Fibroblast of lung (primary cell): ENCODE results near the gene RRP12. TPM values are rescaled to one million over a fixed set of nuclear protein-coding genes. Genes with fewer than 3 reads are reported as not detected.
A peak's percentile ranks its signal among the peaks of the same experiment; 100 is the strongest.

ENCODE experiments used
- DNase-seq, 2 donors: peaks; one replicate each; pipeline versions ENCODE4 v3.0.0 to v3.0.0-alpha.2; 2010; ENCODE audit warnings: low read depth in 2 of 2
- H2AFZ ChIP-seq: 2 replicates; pipeline ENCODE4 v1.5.1; 2012; ENCODE audit warnings: low read length, control low read depth, inconsistent platforms
- H3K27ac ChIP-seq: 2 replicates; pipeline ENCODE4 v1.5.1; 2011; ENCODE audit warnings: low read length, control low read depth; ENCODE audit not compliant: insufficient read depth
- H3K27me3 ChIP-seq: 2 replicates; pipeline ENCODE4 v1.5.1; 2011; ENCODE audit warnings: mild to moderate bottlenecking, low read length; ENCODE audit not compliant: control insufficient read depth, insufficient read depth
- H3K36me3 ChIP-seq: 2 replicates; pipeline ENCODE4 v1.5.1; 2011; ENCODE audit warnings: low read length; ENCODE audit not compliant: control insufficient read depth, insufficient read depth
- H3K4me1 ChIP-seq: 2 replicates; pipeline ENCODE4 v1.5.1; 2011; ENCODE audit warnings: low read length; ENCODE audit not compliant: control insufficient read depth, insufficient read depth; ENCODE audit errors: extremely low read depth
- H3K4me2 ChIP-seq: 2 replicates; pipeline ENCODE4 v1.5.1; 2011; ENCODE audit warnings: low read length, control low read depth; ENCODE audit not compliant: insufficient read depth; ENCODE audit errors: extremely low read depth
- H3K4me3 ChIP-seq, 4 experiments: fragments of 200-600 bp in 1 of 4; sonication (generic) in 1 of 4; replicated peaks in 1 of 4; 2 replicates each; pipeline ENCODE4 v1.5.1; 2011 to 2016; ENCODE audit warnings: low read length in 4 of 4, low read depth in 3 of 4, mild to moderate bottlenecking in 3 of 4, control low read depth in 2 of 4, inconsistent platforms in 1 of 4, mixed read lengths in 1 of 4; ENCODE audit not compliant: insufficient read depth in 1 of 4; ENCODE audit errors: control extremely low read depth in 1 of 4
- H3K79me2 ChIP-seq: 2 replicates; pipeline ENCODE4 v1.5.1; 2012; ENCODE audit warnings: mild to moderate bottlenecking, low read length, inconsistent platforms; ENCODE audit not compliant: control insufficient read depth, insufficient read depth
- H3K9ac ChIP-seq: 2 replicates; pipeline ENCODE4 v1.5.1; 2011; ENCODE audit warnings: mild to moderate bottlenecking, low read length, control low read depth; ENCODE audit not compliant: insufficient read depth
- H3K9me3 ChIP-seq: 2 replicates; pipeline ENCODE4 v1.5.1; 2012; ENCODE audit warnings: low read depth, low read length; ENCODE audit not compliant: control insufficient read depth, insufficient read depth
- H4K20me1 ChIP-seq: 2 replicates; pipeline ENCODE4 v1.5.1; 2011; ENCODE audit warnings: low read length; ENCODE audit not compliant: control insufficient read depth, insufficient read depth; ENCODE audit errors: extremely low read depth
- EZH2 ChIP-seq: IDR thresholded peaks from 2 replicates; pipeline ENCODE4 v1.5.1; 2012; ENCODE audit warnings: low read length, control low read depth, mild to moderate bottlenecking; ENCODE audit errors: missing control alignments
- polyA plus RNA-seq, 2 donors: library from polyadenylated mRNA; depleted of rRNA in 1 of 2; stranded (reverse) in 1 of 2; unstranded in 1 of 2; fragments of >200 nt; gene quantifications; 2 replicates each; pipeline ENCODE4 v1.2.1, GENCODE V29; 2011 to 2012; ENCODE audit warnings: missing spikeins in 1 of 2
- total RNA-seq: library from RNA; depleted of rRNA; stranded (reverse); fragments of >200 nt; gene quantifications from 2 replicates; pipeline ENCODE4 v1.2.1, GENCODE V29; 2014
- TF ChIP-seq, protein P1 (sequence below), 2 donors: IDR thresholded peaks in 1 of 2; conservative IDR thresholded peaks in 1 of 2; 1 replicate in 1 of 2; 2 replicates in 1 of 2; pipeline ENCODE4 v1.5.1; 2011 to 2012; ENCODE audit warnings: low read length in 2 of 2, control low read depth in 1 of 2, inconsistent platforms in 1 of 2, low read depth in 1 of 2, mild to moderate bottlenecking in 1 of 2

RRP12 gene
- total and polyA plus RNA-seq, 2 donors (not counting 1 experiment from before 2014, with no cell fraction given) = 6.1 to 10.7 TPM

DNA sequence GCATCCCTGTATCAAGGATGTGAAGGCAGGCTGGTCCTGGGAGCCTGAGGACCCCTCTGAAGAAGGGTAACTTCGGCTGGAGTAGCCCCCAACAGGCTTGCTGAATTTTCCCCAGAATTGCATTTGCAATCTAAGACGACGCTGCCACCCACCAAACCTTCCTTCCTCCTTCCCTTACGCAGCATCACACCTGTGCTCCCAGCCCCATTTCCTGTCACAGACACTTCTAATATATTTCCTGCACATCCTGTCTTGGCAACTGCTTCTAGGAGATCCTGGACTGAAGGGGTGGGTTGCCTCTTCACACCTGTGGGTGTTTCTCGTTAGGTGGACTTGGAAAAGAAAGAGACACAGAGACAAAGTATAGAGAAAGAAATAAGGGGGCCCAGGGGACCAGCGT lies 15.4 kb upstream of the RRP12 start:
- Histone ChIP-seq H3K27me3 (no peaks in the 10 kb centered on the region), H3K4me2 (no peak overlapping the region), H2AFZ (no peak overlapping the region), H3K4me1 (peaks cover 4% of the 10 kb centered on the region), H4K20me1 (no peaks in the 10 kb centered on the region), H3K79me2 (no peaks in the 10 kb centered on the region), H3K9me3 (no peaks in the 10 kb centered on the region), H3K4me3 (no peak overlapping the region), H3K36me3 (no peaks in the 10 kb centered on the region), H3K27ac (no peak overlapping the region), H3K9ac (no peak overlapping the region)
- no peak for DNase-seq
- TF ChIP-seq EZH2 = no peak
- TF ChIP-seq, protein P1, sequence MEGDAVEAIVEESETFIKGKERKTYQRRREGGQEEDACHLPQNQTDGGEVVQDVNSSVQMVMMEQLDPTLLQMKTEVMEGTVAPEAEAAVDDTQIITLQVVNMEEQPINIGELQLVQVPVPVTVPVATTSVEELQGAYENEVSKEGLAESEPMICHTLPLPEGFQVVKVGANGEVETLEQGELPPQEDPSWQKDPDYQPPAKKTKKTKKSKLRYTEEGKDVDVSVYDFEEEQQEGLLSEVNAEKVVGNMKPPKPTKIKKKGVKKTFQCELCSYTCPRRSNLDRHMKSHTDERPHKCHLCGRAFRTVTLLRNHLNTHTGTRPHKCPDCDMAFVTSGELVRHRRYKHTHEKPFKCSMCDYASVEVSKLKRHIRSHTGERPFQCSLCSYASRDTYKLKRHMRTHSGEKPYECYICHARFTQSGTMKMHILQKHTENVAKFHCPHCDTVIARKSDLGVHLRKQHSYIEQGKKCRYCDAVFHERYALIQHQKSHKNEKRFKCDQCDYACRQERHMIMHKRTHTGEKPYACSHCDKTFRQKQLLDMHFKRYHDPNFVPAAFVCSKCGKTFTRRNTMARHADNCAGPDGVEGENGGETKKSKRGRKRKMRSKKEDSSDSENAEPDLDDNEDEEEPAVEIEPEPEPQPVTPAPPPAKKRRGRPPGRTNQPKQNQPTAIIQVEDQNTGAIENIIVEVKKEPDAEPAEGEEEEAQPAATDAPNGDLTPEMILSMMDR (conservative IDR thresholded peaks at IDR 0.05 in 1 of 2, IDR thresholded peaks at IDR 0.05 in 1 of 2; ENCODE audit: low read depth in 1 of 2, low read length in 2 of 2) = no peak

DNA sequence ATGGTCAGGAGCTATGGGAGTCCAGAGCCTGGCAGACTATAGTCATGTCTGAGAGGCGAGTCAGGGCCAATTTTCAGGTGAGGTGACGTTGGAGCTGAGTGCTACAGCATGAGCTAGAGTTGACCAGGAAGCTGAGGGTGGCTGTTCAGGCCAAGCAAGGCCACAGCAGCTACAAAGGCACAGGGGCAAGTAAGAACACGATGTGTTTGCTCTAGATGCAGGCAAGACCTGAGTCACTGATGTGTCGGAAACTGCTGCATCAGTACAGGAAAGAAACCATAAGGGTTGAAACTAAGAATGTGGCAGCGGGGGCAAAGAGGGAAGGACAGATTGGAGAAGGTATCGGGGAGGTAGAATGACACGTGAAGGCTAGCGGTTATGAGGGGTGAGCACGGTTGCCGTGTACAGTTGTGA lies 11.8 kb upstream of the RRP12 start:
- Histone ChIP-seq H3K9ac (no peak overlapping the region), H3K4me1 (peaks cover 4% of the 10 kb centered on the region), H3K36me3 (no peaks in the 10 kb centered on the region), H2AFZ (no peak overlapping the region), H3K4me2 (no peak overlapping the region), H3K79me2 (no peaks in the 10 kb centered on the region), H3K4me3 (no peak overlapping the region), H3K27me3 (no peaks in the 10 kb centered on the region), H3K9me3 (no peaks in the 10 kb centered on the region), H4K20me1 (no peaks in the 10 kb centered on the region), H3K27ac (no peak overlapping the region)
- no peak for TF ChIP-seq EZH2
- DNase-seq = peak in 1 of 2 donors; percentile 15

DNA sequence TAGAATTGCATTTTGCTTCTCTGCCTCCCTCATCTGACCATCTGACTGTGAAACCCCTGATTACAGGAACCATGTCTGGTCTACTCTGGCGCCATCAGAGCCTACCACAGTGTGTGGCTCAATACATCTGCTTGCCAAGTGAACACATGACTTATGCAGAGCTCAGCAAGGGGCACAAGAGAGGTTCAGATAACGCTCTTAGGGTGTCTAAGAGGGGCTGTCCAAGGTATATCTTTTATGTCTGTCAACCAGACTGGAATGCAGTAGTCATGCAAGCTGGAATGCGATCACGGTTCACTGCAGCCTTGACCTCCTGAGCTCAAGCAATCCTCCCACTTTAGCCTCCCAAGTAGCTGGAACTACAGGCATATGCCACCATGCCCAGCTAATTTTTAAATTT lies 10.3 kb upstream of the RRP12 start:
- peaks cover 4% of the 10 kb centered on the region for H3K4me1 ChIP-seq
- H4K20me1 ChIP-seq = no peaks in the 10 kb centered on the region
- peak in 1 of 2 donors; percentile 72 for DNase-seq
- no peaks in the 10 kb centered on the region for H3K36me3 ChIP-seq
- TF ChIP-seq, protein P1 (conservative IDR thresholded peaks at IDR 0.05 in 1 of 2, IDR thresholded peaks at IDR 0.05 in 1 of 2; ENCODE audit: low read depth in 1 of 2, low read length in 2 of 2) = no peak
- TF ChIP-seq EZH2 = no peak
- no peak overlapping the region for H3K4me2 ChIP-seq
- H3K79me2 ChIP-seq = no peaks in the 10 kb centered on the region
- H2AFZ ChIP-seq = no peak overlapping the region
- H3K9ac ChIP-seq = no peak overlapping the region
- H3K4me3 ChIP-seq = no peak overlapping the region
- no peak overlapping the region for H3K27ac ChIP-seq
- no peaks in the 10 kb centered on the region for H3K27me3 ChIP-seq
- no peaks in the 10 kb centered on the region for H3K9me3 ChIP-seq
